Upper lobe of left lung (tissue), 6 donors: ENCODE data around the gene FOXN3. TPM values are rescaled to one million over a fixed set of nuclear protein-coding genes. Genes with fewer than 3 reads are reported as not detected.

ENCODE experiments used
- ATAC-seq, 2 donors: fragments of 200-7000 bp; cut with Tn5 transposase; one replicate each; pipeline ENCODE4 v1.9.1; 2022; ENCODE audit warnings: mild to moderate bottlenecking in 2 of 2, moderate library complexity in 2 of 2; ENCODE audit not compliant: low FRiP score in 2 of 2
- DNase-seq, 2 donors: peaks; one replicate each; pipeline ENCODE4 v3.0.0-alpha.2; 2019 to 2020
- H3K27ac ChIP-seq, 4 donors: fragments of 200-600 bp; sonication (generic); one replicate each; pipeline ENCODE4 v1.5.1; 2016 to 2019
- H3K27me3 ChIP-seq, 4 donors: fragments of 200-600 bp; sonication (generic); one replicate each; pipeline ENCODE4 v1.5.1; 2017 to 2019
- H3K36me3 ChIP-seq, 4 donors: fragments of 200-600 bp; sonication (generic); one replicate each; pipeline ENCODE4 v1.5.1; 2016 to 2019
- H3K4me1 ChIP-seq, 4 donors: fragments of 200-600 bp; sonication (generic); one replicate each; pipeline ENCODE4 v1.5.1; 2018 to 2019
- H3K4me3 ChIP-seq, 4 donors: fragments of 200-600 bp; sonication (generic); one replicate each; pipeline ENCODE4 v1.5.1; 2017 to 2019; ENCODE audit warnings: mild to moderate bottlenecking in 2 of 4, moderate library complexity in 1 of 4
- H3K9me3 ChIP-seq, 4 donors: fragments of 200-600 bp; sonication (generic); one replicate each; pipeline ENCODE4 v1.5.1; 2018 to 2019
- EP300 ChIP-seq, 4 donors: sonication (generic); formaldehyde crosslinking; IDR thresholded peaks; one replicate each; pipeline ENCODE4 v1.5.1; 2017; ENCODE audit warnings: antibody characterized with exemption in 4 of 4, control low read depth in 2 of 4
- POLR2A ChIP-seq, 4 donors: fragments of 450-650 bp; IDR thresholded peaks; one replicate each; pipeline ENCODE4 v1.5.1; 2016 to 2017; ENCODE audit warnings: antibody characterized with exemption in 4 of 4, mild to moderate bottlenecking in 2 of 4
- POLR2AphosphoS5 ChIP-seq, 2 donors: sonication (generic); formaldehyde crosslinking; IDR thresholded peaks; one replicate each; pipeline ENCODE4 v1.5.1; 2017; ENCODE audit warnings: antibody characterized with exemption in 2 of 2
- WGBS, 2 donors: methylation state at CpG; one replicate each; pipeline ENCODE4 v1.1.5; 2017 to 2018; 5-methylcytosine and 5-hydroxymethylcytosine counted together
- total RNA-seq, 6 donors: library from RNA; depleted of rRNA in 4 of 6; stranded (reverse); fragments of >200 nt in 4 of 6; gene quantifications; one replicate each; pipeline versions ENCODE4 v1.1.0 to v1.2.1, GENCODE V29; 2016 to 2021
- TF ChIP-seq, protein P1 (sequence below), 6 experiments: fragments of 450-650 bp in 4 of 6; fragments of 200-600 bp in 2 of 6; sonication (generic) in 2 of 6; IDR thresholded peaks; one replicate each; pipeline ENCODE4 v1.5.1; 2016 to 2019; ENCODE audit warnings: antibody characterized with exemption in 6 of 6
- donor health status: DM: no; HTN: no; CAD: no; lungs with moderate emphysema.
- donor health status: DM: no; HTN: yes; CAD: no; lungs with severe emphysema.

The FOXN3 gene
- total RNA-seq, 6 donors from 2014 or later: 63.4 to 115 (median 77.2) TPM

DNA sequence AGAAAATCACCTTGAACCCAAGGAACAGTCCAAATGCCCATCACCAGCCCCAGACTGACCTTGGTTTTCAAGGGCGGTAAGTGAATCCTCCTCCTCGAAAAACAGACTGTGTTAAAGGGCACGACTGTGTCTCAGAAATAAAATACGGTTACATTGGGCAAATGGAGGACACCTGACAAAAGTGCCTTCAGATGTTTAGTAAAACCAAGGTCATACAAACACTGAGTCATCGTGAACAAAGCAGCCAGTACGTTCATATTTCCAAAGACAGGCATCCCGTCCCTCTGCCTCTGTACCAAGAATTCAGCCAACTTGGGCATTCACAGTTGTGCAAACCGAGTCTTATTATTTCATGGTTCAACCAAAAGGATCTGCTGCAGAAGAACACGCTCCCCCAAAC is 25.9 kb downstream of the FOXN3 start:
- H3K4me3 ChIP-seq: no peak overlapping the region
- H3K4me1 ChIP-seq: peaks cover 4 to 20% (median 10%) of the 10 kb centered on the region in 4 donors
- no peaks in the 10 kb centered on the region for H3K36me3 ChIP-seq
- no peak for ATAC-seq
- WGBS, 2 donors: 92 to 94% methylated on average over 9 of the region's 9 CpGs
- TF ChIP-seq, protein P1, sequence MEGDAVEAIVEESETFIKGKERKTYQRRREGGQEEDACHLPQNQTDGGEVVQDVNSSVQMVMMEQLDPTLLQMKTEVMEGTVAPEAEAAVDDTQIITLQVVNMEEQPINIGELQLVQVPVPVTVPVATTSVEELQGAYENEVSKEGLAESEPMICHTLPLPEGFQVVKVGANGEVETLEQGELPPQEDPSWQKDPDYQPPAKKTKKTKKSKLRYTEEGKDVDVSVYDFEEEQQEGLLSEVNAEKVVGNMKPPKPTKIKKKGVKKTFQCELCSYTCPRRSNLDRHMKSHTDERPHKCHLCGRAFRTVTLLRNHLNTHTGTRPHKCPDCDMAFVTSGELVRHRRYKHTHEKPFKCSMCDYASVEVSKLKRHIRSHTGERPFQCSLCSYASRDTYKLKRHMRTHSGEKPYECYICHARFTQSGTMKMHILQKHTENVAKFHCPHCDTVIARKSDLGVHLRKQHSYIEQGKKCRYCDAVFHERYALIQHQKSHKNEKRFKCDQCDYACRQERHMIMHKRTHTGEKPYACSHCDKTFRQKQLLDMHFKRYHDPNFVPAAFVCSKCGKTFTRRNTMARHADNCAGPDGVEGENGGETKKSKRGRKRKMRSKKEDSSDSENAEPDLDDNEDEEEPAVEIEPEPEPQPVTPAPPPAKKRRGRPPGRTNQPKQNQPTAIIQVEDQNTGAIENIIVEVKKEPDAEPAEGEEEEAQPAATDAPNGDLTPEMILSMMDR (IDR thresholded peaks at IDR 0.05): no peak
- TF ChIP-seq EP300 (IDR thresholded peaks at IDR 0.05) (no peak), POLR2A (IDR thresholded peaks at IDR 0.05) (no peak), POLR2AphosphoS5 (IDR thresholded peaks at IDR 0.05) (no peak)
- DNase-seq: no peak
- H3K27me3 ChIP-seq: no peaks in the 10 kb centered on the region
- no peak overlapping the region for H3K27ac ChIP-seq
- no peaks in the 10 kb centered on the region for H3K9me3 ChIP-seq

DNA sequence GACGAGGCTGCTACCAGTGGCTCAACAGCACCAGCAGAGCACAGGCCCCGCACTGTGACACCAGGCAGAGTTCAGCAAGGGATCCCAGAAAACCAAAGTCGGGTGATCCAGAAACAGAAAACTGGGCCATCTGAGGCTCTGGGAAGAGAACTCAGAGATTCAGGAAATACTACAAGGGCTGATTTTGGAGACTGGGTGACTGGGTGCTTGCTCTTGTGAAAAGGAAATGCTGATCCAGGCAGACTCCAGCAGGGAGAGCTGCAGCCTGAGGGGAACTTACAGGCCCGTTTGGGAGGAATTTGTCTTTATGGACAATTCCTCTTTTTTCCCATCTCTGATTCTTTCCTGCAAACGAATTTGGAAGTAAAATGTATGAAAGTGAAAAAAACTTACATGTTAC is 28.2 kb downstream of the FOXN3 start:
- DNase-seq (no peak), ATAC-seq (peak in 1 of 2 donors; percentile 48)
- no peaks in the 10 kb centered on the region for H3K27me3 ChIP-seq
- no peaks in the 10 kb centered on the region for H3K36me3 ChIP-seq
- 61 to 65% methylated on average over 5 of the region's 5 CpGs for WGBS, 2 donors
- H3K9me3 ChIP-seq: no peaks in the 10 kb centered on the region
- H3K4me1 ChIP-seq: peaks cover 9 to 27% (median 12%) of the 10 kb centered on the region in 4 donors
- H3K27ac ChIP-seq: no peak overlapping the region
- no peak overlapping the region for H3K4me3 ChIP-seq
- no peak for TF ChIP-seq POLR2AphosphoS5 (IDR thresholded peaks at IDR 0.05)

DNA sequence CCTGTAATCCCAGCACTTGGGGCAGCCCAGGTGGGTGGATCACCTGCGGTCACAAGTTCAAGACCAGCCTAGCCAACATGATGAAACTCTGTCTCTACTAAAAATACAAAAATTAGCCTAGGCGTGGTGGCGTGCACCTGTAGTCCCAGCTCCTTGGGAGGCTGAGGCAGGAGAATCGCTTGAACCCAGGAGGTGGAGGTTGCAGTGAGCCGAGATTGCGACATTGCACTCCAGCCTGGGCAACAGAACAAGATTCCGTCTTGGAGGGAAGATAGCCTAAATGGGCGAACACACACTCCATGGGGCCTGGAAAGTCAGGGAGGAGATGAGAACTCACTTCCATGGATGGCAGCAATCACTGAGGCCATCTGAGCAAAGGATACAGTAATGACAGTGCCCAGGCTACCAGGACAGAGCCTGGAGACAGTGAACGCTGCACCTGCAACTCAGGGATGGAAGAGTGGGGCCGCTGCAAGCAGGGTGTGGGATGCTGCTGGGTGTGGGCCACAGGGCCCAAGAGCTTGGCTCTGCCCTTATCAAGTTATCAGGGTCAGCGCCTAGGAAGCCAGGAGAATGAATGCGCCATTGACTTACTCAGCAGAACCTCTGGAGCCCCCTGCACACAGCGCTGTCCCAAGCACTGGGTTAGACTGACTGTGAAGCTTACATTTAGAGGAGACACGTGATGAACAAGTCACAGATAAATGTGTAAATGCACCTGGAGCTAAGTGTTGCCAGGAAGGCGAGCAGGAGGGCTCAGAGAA is 28.9 kb downstream of the FOXN3 start:
- TF ChIP-seq EP300 (IDR thresholded peaks at IDR 0.05) (no peak), POLR2AphosphoS5 (IDR thresholded peaks at IDR 0.05) (no peak), POLR2A (IDR thresholded peaks at IDR 0.05) (no peak)
- TF ChIP-seq, protein P1 (IDR thresholded peaks at IDR 0.05): no peak
- Histone ChIP-seq H3K27me3 (no peaks in the 10 kb centered on the region), H3K4me1 (peaks cover 9 to 27% (median 12%) of the 10 kb centered on the region in 4 donors), H3K4me3 (no peak overlapping the region), H3K27ac (no peak overlapping the region), H3K9me3 (no peaks in the 10 kb centered on the region), H3K36me3 (no peaks in the 10 kb centered on the region)
- no peak for DNase-seq
- ATAC-seq: no peak
- WGBS, 2 donors: 93 to 95% methylated on average over 15 of the region's 15 CpGs

DNA sequence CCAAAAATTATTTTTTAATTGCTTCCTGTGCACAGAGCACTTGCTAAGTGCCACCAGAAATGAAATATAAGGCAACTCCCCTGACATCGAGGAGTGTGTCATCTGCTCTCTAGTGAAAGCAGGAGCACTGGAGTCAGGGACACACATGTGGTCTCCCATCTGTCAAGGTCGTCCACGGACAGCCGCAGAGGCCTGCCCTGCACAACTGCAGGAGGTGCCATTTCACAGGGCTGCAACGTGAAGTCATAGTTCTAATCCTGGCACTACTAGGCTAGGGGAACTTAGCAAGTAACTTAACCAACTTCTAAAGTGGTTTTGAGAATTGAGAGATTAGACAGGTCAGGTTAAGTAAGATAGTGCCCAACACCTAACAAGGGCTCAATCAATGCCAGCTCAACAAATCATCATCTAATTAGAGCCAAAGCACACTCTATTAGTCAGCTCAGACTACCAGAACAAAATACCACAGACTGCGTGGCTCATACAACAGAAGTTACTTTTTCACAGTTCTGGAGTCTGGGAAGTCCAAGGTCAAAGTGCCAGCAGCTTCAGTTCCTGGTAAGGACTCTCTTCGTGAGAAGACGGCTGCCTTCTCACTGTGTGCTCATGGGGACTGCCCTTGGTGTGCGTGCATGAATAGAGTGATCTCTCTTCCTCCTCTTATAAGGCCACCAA is 30.7 kb downstream of the FOXN3 start:
- WGBS, 2 donors: 71 to 80% methylated on average over 9 of the region's 9 CpGs
- H3K27ac ChIP-seq: no peak overlapping the region

DNA sequence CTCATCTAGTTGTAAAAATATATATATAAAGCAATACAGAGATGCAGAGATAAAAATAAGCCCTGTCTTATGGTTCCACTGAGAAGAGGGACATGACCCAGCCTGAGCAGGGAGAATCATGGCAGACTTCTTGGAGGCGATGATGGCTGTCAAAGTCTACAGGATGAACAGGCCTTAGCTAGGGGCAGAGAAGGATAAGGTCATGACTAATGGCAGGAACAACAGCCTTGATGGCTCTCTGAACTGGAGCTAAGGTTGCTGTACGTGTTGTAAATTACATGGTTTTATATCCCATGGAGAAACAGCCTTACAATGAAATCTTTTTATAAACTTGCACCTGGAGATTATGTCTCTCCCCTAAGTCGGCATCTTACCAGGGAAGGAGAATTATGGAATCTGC is 32.4 kb downstream of the FOXN3 start:
- H3K4me1 ChIP-seq: peaks cover 9 to 28% (median 12%) of the 10 kb centered on the region in 4 donors
- H3K27ac ChIP-seq: no peak overlapping the region
- 98 to 100% methylated on average over 3 of the region's 3 CpGs for WGBS, 2 donors
- TF ChIP-seq EP300 (IDR thresholded peaks at IDR 0.05): no peak
- TF ChIP-seq, protein P1 (IDR thresholded peaks at IDR 0.05): no peak
- no peak for TF ChIP-seq POLR2AphosphoS5 (IDR thresholded peaks at IDR 0.05)
- H3K27me3 ChIP-seq: no peaks in the 10 kb centered on the region
- H3K9me3 ChIP-seq: no peaks in the 10 kb centered on the region
- no peak overlapping the region for H3K4me3 ChIP-seq
- H3K36me3 ChIP-seq: no peaks in the 10 kb centered on the region
- ATAC-seq (no peak), DNase-seq (no peak)

More for the DNA sequence above, 30.7 kb downstream of the FOXN3 start:
- DNase-seq (peak in 1 of 2 donors; percentile 41), ATAC-seq (peak in 1 of 2 donors; percentile 3)
- Histone ChIP-seq H3K27me3 (no peaks in the 10 kb centered on the region), H3K4me3 (no peak overlapping the region), H3K9me3 (no peaks in the 10 kb centered on the region), H3K36me3 (no peaks in the 10 kb centered on the region), H3K4me1 (peaks cover 9 to 28% (median 12%) of the 10 kb centered on the region in 4 donors)
- TF ChIP-seq POLR2A (IDR thresholded peaks at IDR 0.05) (no peak), POLR2AphosphoS5 (IDR thresholded peaks at IDR 0.05) (no peak), EP300 (IDR thresholded peaks at IDR 0.05) (no peak)
- TF ChIP-seq, protein P1 (IDR thresholded peaks at IDR 0.05): no peak
